Right lobe of liver (tissue), 6 donors: ENCODE results near the gene PANK2. TPM values are rescaled to one million over a fixed set of nuclear protein-coding genes. Genes with fewer than 3 reads are reported as not detected.

Experiments used
- ATAC-seq, 4 donors: fragments of 200-7000 bp; cut with Tn5 transposase; one replicate each; pipeline ENCODE4 v1.9.1; 2020; ENCODE audit warnings: mild to moderate bottlenecking in 4 of 4, moderate library complexity in 4 of 4
- DNase-seq, 3 donors: peaks; one replicate each; pipeline ENCODE4 v3.0.0-alpha.2; 2020
- H3K27ac ChIP-seq, 3 donors: fragments of 200-600 bp; one replicate each; pipeline ENCODE4 v1.8.0; 2022
- H3K27me3 ChIP-seq, 2 donors: fragments of 200-600 bp; one replicate each; pipeline ENCODE4 v1.8.0; 2022
- H3K36me3 ChIP-seq, 4 donors: fragments of 200-600 bp; sonication (generic) in 1 of 4; one replicate each; pipeline versions ENCODE4 v1.5.1 to v1.8.0; 2017 to 2022; ENCODE audit warnings: control low read depth in 1 of 4
- H3K4me1 ChIP-seq, 4 donors: fragments of 200-600 bp; sonication (generic) in 1 of 4; one replicate each; pipeline versions ENCODE4 v1.5.1 to v1.8.0; 2017 to 2022; ENCODE audit warnings: control low read depth in 1 of 4
- H3K4me3 ChIP-seq, 3 donors: fragments of 200-600 bp; one replicate each; pipeline ENCODE4 v1.8.0; 2022
- H3K9me3 ChIP-seq, 4 donors: fragments of 200-600 bp; sonication (generic) in 1 of 4; one replicate each; pipeline versions ENCODE4 v1.5.1 to v1.8.0; 2017 to 2022; ENCODE audit warnings: control low read depth in 1 of 4
- CTCF ChIP-seq, 4 donors: fragments of 200-600 bp in 3 of 4; fragments of 450-650 bp in 1 of 4; IDR thresholded peaks; one replicate each; pipeline versions ENCODE4 v1.5.1 to v1.8.0; 2016 to 2022; ENCODE audit warnings: antibody characterized with exemption in 4 of 4, mild to moderate bottlenecking in 2 of 4
- POLR2A ChIP-seq: fragments of 450-650 bp; IDR thresholded peaks from one replicate; pipeline ENCODE4 v1.6.1; 2017; ENCODE audit warnings: antibody characterized with exemption, mild to moderate bottlenecking
- WGBS: methylation state at CpG from one replicate; pipeline ENCODE4 v1.1.6; 2018; ENCODE audit warnings: low coverage, low lambda C conversion rate; ENCODE audit not compliant: insufficient coverage; ENCODE audit errors: missing lambda C conversion rate; 5-methylcytosine and 5-hydroxymethylcytosine counted together
- intact Hi-C, 2 donors: fragments of 100-400 bp; cut with DNase I; formaldehyde crosslinking; loops; one replicate each; pipeline versions ENCODE4 v1.11.2 to v1.14.1; 2022
- total RNA-seq, 6 experiments: library from RNA; depleted of rRNA in 2 of 6; stranded (reverse); fragments of >200 nt in 2 of 6; fragmentation: NEBNext Ultra II Directional in 3 of 6; extraction: Animal tissue kit (Norgen Biotek cat#: 25700) in 3 of 6; gene quantifications; one replicate each; pipeline versions ENCODE4 v1.1.0 to v1.2.4, GENCODE V29; 2016 to 2023
- donor health status: DM: no; HTN: yes; CAD: no.
- donor health status: DM: no; HTN: no; CAD: no.
- donor health status: DM: no; HTN: no; CAD: no.
- donor health status: DM: no; HTN: yes; CAD: no.
- donor health status: DM: no; HTN: yes; CAD: no.

Gene PANK2
- total RNA-seq, 6 experiments from 2014 or later: 13.0 to 17.8 (median 13.8) TPM

DNA sequence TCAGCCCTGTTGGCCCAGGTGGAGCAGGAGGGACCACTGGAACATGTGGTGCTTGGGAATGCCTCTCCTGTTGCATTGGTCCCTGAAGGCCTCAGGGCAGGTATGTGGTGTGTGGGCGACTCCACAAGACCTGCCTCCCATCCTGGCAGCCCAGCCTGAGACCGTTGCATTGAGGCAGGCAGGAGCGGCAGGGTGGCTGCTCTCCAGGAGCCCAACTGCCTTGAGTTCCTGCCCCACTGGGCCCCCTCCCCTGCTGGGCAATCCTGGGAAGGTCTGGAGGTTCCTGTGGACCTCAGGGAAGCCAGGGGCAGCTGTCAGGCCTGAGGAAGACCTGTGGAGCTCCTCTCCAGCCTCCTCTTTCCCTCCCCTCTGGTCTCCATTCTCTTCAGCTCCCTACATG is 22.7 kb upstream of the PANK2 start:
- H3K27me3 ChIP-seq: no peaks in the 10 kb centered on the region
- H3K36me3 ChIP-seq: peaks cover 9 to 57% (median 31%) of the 10 kb centered on the region in 4 donors
- no peaks in the 10 kb centered on the region for H3K9me3 ChIP-seq
- no peak for TF ChIP-seq CTCF (IDR thresholded peaks at IDR 0.05)
- TF ChIP-seq POLR2A: no peak
- WGBS: no CpG with 5 or more reads among the region's 3 CpGs
- no peak overlapping the region for H3K27ac ChIP-seq
- DNase-seq (no peak), ATAC-seq (peak in 1 of 4 donors; percentile 6)
- H3K4me1 ChIP-seq: no peaks in the 10 kb centered on the region
- no peak overlapping the region for H3K4me3 ChIP-seq
- intact Hi-C loops: no loop called here

DNA sequence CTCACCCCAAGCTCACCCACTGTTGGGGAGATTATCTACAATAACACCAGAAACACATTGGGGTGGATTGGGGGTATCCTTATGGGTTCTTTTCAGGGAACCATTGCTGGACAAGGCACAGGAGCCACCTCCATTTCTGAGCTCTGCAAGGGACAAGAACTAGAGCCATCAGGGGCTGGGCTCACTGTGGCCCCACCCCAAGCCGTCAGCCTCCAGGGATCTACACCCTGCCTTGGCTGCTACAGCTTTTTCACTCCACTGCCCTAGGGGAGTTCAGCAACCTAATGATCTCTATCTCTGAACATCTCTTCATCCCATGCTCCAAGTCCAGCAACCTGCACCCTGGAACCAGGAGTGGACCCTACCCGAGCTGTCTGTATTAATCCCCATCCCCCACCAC is 21.4 kb upstream of the PANK2 start:
- Histone ChIP-seq H3K27ac (no peak overlapping the region), H3K4me1 (no peaks in the 10 kb centered on the region), H3K27me3 (no peaks in the 10 kb centered on the region), H3K4me3 (no peak overlapping the region), H3K36me3 (peaks cover 6 to 44% (median 23%) of the 10 kb centered on the region in 4 donors), H3K9me3 (no peaks in the 10 kb centered on the region)
- 50% methylated on average over 2 of the region's 2 CpGs for WGBS
- DNase-seq (no peak), ATAC-seq (peak in 3 of 4 donors; percentile 3 to 22 (median 8))
- TF ChIP-seq CTCF (IDR thresholded peaks at IDR 0.05) (no peak), POLR2A (no peak)
- intact Hi-C loops: no loop called here

DNA sequence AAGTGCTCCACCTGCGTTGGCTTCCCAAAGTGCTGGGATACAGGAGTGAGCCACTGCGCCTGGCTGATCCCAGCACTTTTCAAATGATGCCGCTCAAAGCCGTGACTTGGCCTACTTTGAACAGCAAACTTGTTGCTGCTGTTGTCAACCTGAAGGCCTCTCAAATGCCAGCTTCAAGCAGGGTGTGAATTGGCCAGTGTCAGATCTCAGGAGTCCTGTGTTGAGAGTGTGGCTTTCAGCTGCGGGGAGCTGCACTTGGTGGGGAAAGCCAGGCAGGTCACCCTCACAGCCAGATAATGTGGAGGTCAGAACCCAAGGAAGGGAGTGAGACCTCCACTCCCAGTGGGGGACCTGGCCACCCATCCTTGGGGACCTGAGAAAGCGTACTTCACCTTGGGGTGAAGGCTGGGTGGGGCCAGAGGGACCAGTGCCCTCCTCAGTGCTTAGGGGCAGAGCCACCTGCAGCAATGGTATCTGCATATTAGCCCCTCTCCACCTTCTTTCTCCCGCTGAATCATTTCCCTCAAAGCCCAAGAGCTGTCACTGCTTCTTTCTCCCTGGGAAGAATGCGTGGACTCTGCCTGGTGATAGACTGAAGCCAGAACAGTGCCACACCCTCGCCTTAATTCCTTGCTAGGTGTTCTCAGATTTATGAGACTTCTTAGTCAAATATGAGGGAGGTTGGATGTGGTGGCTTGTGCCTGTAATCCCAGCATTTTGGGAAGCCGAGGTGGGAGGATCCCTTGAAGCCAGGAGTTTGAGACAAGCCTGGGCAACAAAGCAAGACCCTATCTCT is 19.1 kb upstream of the PANK2 start:
- Histone ChIP-seq H3K9me3 (no peaks in the 10 kb centered on the region), H3K27me3 (no peaks in the 10 kb centered on the region), H3K36me3 (peaks cover 0 to 35% (median 8%) of the 10 kb centered on the region in 4 donors), H3K27ac (no peak overlapping the region), H3K4me1 (no peaks in the 10 kb centered on the region), H3K4me3 (no peak overlapping the region)
- DNase-seq (no peak), ATAC-seq (peak in 1 of 4 donors; percentile 2)
- intact Hi-C loops: no loop called here
- 100% methylated on average over 2 of the region's 10 CpGs for WGBS
- TF ChIP-seq POLR2A: no peak
- no peak for TF ChIP-seq CTCF (IDR thresholded peaks at IDR 0.05)

- 100% methylated on average over 2 of the region's 4 CpGs for WGBS
- Histone ChIP-seq H3K9me3 (no peaks in the 10 kb centered on the region), H3K4me1 (no peaks in the 10 kb centered on the region), H3K27ac (no peak overlapping the region), H3K27me3 (no peaks in the 10 kb centered on the region), H3K36me3 (peaks cover 0 to 18% (median 4%) of the 10 kb centered on the region in 4 donors), H3K4me3 (no peak overlapping the region)
- no peak for TF ChIP-seq POLR2A
- no peak for TF ChIP-seq CTCF (IDR thresholded peaks at IDR 0.05)
- ATAC-seq (no peak), DNase-seq (no peak)
- intact Hi-C loops: no loop called here
Observed at GRCh38 chr20:3871550-3872265, 17.5 kb upstream of the PANK2 start.
